ENCODE measurements around the gene C12orf57. TPM values are rescaled to one million over a fixed set of nuclear protein-coding genes. Genes with fewer than 3 reads are reported as not detected.

Gene C12orf57
- total and polyA plus RNA-seq, 2 of the 13 experiments (the other 11 are each of a cell fraction or from before 2014, with no cell fraction given) = 84.0 to 287 TPM

DNA sequence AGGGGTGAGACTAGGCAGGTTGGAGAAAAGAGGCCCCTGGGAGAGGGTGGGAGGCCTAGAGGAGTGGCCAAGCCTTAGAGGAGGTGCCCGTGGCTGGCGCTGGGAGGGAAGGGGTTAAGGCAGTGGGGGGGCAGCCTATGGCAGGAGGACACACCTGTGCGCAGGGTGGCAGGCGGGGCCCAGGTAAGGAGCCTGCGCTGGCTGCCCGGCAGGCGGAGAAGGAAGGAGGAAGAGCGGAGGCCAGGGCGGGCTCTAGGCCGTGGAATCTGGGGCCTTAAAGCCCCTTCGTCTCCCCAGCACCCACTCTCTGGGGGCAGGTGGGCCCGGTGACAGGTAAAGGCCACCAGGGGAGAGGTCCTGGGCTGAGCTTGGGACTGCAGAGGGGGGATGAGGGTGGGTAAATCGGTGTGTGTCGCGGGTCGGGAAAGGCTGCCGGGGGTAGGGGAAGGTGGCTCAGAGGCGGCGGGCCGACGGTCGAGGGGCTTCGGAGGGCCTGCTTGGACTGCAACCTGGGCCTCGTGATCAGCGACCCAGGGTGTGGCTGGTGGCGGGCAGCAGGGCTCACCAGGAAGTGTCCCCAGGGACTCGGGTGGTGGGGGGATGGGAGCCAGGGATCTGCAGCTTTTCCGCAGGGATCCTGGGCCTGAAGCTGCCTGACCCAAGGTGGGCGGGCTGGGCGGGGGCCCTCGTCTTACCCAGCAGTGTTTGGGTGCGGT lies 19.4 kb downstream of the C12orf57 start:
- no peak overlapping the region for H3K4me2 ChIP-seq (ENCODE audit: low read depth, low read length)
- FAIRE-seq = no peak
- 94% methylated on average over 27 of the region's 32 CpGs for WGBS (ENCODE audit: low lambda C conversion rate)
- H3K79me2 ChIP-seq (ENCODE audit: insufficient read depth, low read length) = peaks cover 6% of the 10 kb centered on the region
- no peaks in the 10 kb centered on the region; the same call in 1 of the 2 replicates for H4K20me1 ChIP-seq (ENCODE audit: insufficient read depth, low read length)
- CTCF ChIA-PET (ENCODE audit: low intra/inter-chr PET ratio, low total read pairs) = interaction anchor here (1.7 kb wide), 1 partner anchor 19 kb away, joined by 11 read pairs; the partner anchor contains the start of genes C12orf57 and RNU7-1
- peak overlapping the region; percentile 76 for H3K27ac ChIP-seq (ENCODE audit: extremely low read length, insufficient read depth, low read length)
- in situ Hi-C loops (cut with HindIII; ENCODE audit: extremely low pct_ligation_motif_present, low pct_unique_long_range_greater_than_20kb) = no loop called here
- no peaks in the 10 kb centered on the region for H3K27me3 ChIP-seq (ENCODE audit: control insufficient read depth in 1 of 2, insufficient read depth in 2 of 2, low read length in 2 of 2)
- no peak overlapping the region for H2AFZ ChIP-seq (ENCODE audit: low read length)
- no peak overlapping the region for H3K4me3 ChIP-seq (replicated peaks in 1 of 3; ENCODE audit: insufficient read depth in 1 of 3, low read depth in 2 of 3, low read length in 3 of 3)
- H3K9me3 ChIP-seq (ENCODE audit: low read length) = no peaks in the 10 kb centered on the region
- H3K4me1 ChIP-seq (ENCODE audit: insufficient read depth, low read length) = peaks cover 45% of the 10 kb centered on the region
- POLR2A ChIA-PET = interaction anchor here (0.8 to 8.0 kb wide), 7 partner anchors 17 to 95 kb away, joined by 3 to 180 read pairs (median 6); partner anchors contain the start of genes C12orf57, LPCAT3 and RNU7-1
- no peak for TF ChIP-seq ZNF274 (CRISPR knock-in tag; IDR thresholded peaks at IDR 0.05)
- TF ChIP-seq ZNF232 (CRISPR knock-in tag; IDR thresholded peaks at IDR 0.05; ENCODE audit: borderline replicate concordance) = no peak
- no peak for TF ChIP-seq DNMT3B (CRISPR knock-in tag; conservative IDR thresholded peaks at IDR 0.05)
- no peak for TF ChIP-seq KLF9 (CRISPR knock-in tag; IDR thresholded peaks at IDR 0.05; ENCODE audit: low read depth)
- TF ChIP-seq, protein P1, sequence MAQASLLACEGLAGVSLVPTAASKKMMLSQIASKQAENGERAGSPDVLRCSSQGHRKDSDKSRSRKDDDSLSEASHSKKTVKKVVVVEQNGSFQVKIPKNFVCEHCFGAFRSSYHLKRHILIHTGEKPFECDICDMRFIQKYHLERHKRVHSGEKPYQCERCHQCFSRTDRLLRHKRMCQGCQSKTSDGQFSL (CRISPR knock-in tag; IDR thresholded peaks at IDR 0.05) = peak; percentile 63; the same call in 1 of the 2 replicates
- no peak for TF ChIP-seq ARHGAP35 (CRISPR knock-in tag; IDR thresholded peaks at IDR 0.05; ENCODE audit: borderline replicate concordance)
- TF ChIP-seq ZNF652 (CRISPR knock-in tag; IDR thresholded peaks at IDR 0.05; ENCODE audit: borderline replicate concordance, low read depth) = peak; percentile 79
- no peak for TF ChIP-seq ZNF317 (CRISPR knock-in tag; IDR thresholded peaks at IDR 0.05)
- peak overlapping the region; percentile 77 for H3K9ac ChIP-seq (ENCODE audit: insufficient read depth, low read depth, low read length)
- H3K36me3 ChIP-seq (replicated peaks in 1 of 2; ENCODE audit: control insufficient read depth in 1 of 2, insufficient read depth in 2 of 2, low read length in 2 of 2) = peaks cover 20 to 30% of the 10 kb centered on the region in 2 experiments
- intact Hi-C loops (cut with micrococcal nuclease; ENCODE audit: unreplicated experiment) = no loop called here
- DNase-seq (ENCODE audit: low spot score) = no peak
- BruUV-seq (replicated peaks) = no TSS peak
- ATAC-seq = no peak
